ENCODE data around the gene PSEN1.

DNA sequence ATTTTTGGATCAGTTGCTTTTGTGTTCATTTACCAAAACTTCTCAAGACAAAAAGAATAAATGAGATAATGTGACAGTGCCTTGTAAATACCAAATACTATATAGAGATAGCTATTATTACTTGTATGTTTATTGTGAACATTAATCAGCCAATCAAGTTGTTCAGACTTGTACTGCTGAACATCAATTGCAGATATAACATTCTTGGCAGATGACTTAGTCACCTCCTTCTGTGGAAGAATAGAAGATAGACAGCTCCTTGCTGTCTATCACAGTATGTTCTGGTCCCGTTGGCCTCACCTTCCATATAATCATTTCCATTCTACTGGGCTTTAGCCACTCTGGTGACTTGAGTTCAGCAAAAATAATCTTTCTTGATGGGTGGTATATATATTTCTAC, 30.1 kb downstream of the PSEN1 start:
- no peak for TF ChIP-seq EZH2 (IDR thresholded peaks at IDR 0.05)
- no peak for TF ChIP-seq TCF7L2 (IDR thresholded peaks at IDR 0.05; ENCODE audit: borderline replicate concordance, extremely low read depth, insufficient read depth, insufficient read length)

Measured in HCT116 (cell line).